Prostate gland (tissue), 2 donors: ENCODE measurements around the gene GLRA3. TPM values are rescaled to one million over a fixed set of nuclear protein-coding genes. Genes with fewer than 3 reads are reported as not detected.

Experiments
- DNase-seq: peaks from one replicate; pipeline ENCODE4 v3.0.0-alpha.2; 2019; ENCODE audit warnings: low spot score
- H3K27ac ChIP-seq, 2 donors: fragments of 200-600 bp; sonication (generic); 2 replicates each; pipeline ENCODE4 v1.5.1; 2017 to 2019
- H3K27me3 ChIP-seq: fragments of 200-600 bp; sonication (generic); replicated peaks from 2 replicates; pipeline ENCODE4 v1.5.1; 2019; ENCODE audit not compliant: insufficient read depth
- H3K36me3 ChIP-seq, 2 donors: fragments of 200-600 bp; sonication (generic); 1 replicate in 1 of 2; 2 replicates in 1 of 2; pipeline versions ENCODE4 v1.5.1 to v1.8.1; 2017 to 2019
- H3K4me1 ChIP-seq: fragments of 200-600 bp; sonication (generic); replicated peaks from 2 replicates; pipeline ENCODE4 v1.5.1; 2019
- H3K4me3 ChIP-seq, 2 donors: fragments of 200-600 bp; sonication (generic); 2 replicates each; pipeline ENCODE4 v1.5.1; 2017 to 2019
- H3K9me3 ChIP-seq: fragments of 200-600 bp; sonication (generic); 2 replicates; pipeline ENCODE4 v1.5.1; 2017
- POLR2A ChIP-seq: fragments of 450-650 bp; IDR thresholded peaks from one replicate; pipeline ENCODE4 v1.6.1; 2016; ENCODE audit warnings: antibody characterized with exemption, mild to moderate bottlenecking
- POLR2AphosphoS5 ChIP-seq: sonication (generic); formaldehyde crosslinking; IDR thresholded peaks from one replicate; pipeline ENCODE4 v1.6.1; 2017; ENCODE audit warnings: antibody characterized with exemption
- WGBS: methylation state at CpG from one replicate; pipeline ENCODE4 v1.1.5; 2018; 5-methylcytosine and 5-hydroxymethylcytosine counted together
- intact Hi-C: fragments of 100-400 bp; cut with DNase I; formaldehyde crosslinking; loops from one replicate; pipeline ENCODE4 v1.14.2; 2022
- total RNA-seq, 2 donors: library from RNA; depleted of rRNA; stranded (reverse); fragments of >200 nt; gene quantifications; one replicate each; pipeline ENCODE4 v1.1.0, GENCODE V29; 2016
- TF ChIP-seq, protein P1 (sequence below), 4 experiments: fragments of 200-600 bp in 2 of 4; fragments of 450-650 bp in 2 of 4; sonication (generic) in 2 of 4; IDR thresholded peaks; 1 replicate in 3 of 4; 2 replicates in 1 of 4; pipeline ENCODE4 v1.5.1; 2016 to 2019; ENCODE audit warnings: antibody characterized with exemption in 4 of 4, mild to moderate bottlenecking in 2 of 4, moderate library complexity in 2 of 4

Gene GLRA3
- total RNA-seq, 2 donors from 2014 or later: 0.17 TPM; not detected in 1

DNA sequence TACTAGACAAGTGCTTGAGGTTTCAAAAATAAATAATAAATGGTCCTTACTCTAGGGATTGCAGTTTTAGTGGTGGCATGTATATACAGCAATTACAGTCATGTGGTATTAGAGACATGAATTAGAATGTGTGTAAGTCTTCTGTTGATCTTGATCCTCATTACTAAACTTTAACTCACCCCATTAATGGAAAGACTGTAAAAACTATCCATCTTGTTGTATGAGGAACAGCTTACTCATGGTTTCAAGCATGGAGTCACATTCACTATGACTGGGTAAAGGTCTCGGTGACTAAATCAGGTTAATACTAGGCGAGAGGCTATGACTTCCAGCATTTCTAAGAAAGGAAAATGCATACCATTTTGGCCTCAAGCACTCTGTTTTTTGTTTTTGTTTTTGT, 199.8 kb downstream of the GLRA3 start:
- TF ChIP-seq, protein P1, sequence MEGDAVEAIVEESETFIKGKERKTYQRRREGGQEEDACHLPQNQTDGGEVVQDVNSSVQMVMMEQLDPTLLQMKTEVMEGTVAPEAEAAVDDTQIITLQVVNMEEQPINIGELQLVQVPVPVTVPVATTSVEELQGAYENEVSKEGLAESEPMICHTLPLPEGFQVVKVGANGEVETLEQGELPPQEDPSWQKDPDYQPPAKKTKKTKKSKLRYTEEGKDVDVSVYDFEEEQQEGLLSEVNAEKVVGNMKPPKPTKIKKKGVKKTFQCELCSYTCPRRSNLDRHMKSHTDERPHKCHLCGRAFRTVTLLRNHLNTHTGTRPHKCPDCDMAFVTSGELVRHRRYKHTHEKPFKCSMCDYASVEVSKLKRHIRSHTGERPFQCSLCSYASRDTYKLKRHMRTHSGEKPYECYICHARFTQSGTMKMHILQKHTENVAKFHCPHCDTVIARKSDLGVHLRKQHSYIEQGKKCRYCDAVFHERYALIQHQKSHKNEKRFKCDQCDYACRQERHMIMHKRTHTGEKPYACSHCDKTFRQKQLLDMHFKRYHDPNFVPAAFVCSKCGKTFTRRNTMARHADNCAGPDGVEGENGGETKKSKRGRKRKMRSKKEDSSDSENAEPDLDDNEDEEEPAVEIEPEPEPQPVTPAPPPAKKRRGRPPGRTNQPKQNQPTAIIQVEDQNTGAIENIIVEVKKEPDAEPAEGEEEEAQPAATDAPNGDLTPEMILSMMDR (IDR thresholded peaks at IDR 0.05): no peak
- TF ChIP-seq POLR2A (no peak), POLR2AphosphoS5 (no peak)
- no peak overlapping the region for H3K4me3 ChIP-seq
- H3K36me3 ChIP-seq: no peaks in the 10 kb centered on the region
- H3K27ac ChIP-seq: no peak overlapping the region
- H3K4me1 ChIP-seq: no peaks in the 10 kb centered on the region
- no peaks in the 10 kb centered on the region for H3K27me3 ChIP-seq
- no peak for DNase-seq
- WGBS: 89% methylated on average over 2 of the region's 2 CpGs
- no peaks in the 10 kb centered on the region for H3K9me3 ChIP-seq
- intact Hi-C loops: no loop called here

DNA sequence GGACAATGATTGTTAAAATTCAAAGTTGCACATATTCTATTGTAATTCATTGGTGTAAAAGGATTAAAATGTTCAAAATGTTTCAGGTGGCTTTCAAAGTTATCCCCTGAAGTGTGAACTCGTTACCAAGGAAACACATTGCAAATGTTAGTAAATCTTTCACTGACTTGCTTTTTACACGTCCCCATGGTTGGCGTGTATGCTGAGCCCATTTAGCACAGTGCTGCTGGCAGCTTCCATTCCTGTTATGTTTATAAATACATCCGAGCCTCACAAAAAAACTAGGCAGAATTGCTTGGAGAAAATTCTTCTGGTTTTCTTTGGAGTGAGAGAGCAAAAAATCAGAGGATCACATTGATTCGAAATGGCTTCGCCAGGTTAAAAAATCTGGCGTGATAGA, 200.9 kb downstream of the GLRA3 start:
- intact Hi-C loops: no loop called here

DNA sequence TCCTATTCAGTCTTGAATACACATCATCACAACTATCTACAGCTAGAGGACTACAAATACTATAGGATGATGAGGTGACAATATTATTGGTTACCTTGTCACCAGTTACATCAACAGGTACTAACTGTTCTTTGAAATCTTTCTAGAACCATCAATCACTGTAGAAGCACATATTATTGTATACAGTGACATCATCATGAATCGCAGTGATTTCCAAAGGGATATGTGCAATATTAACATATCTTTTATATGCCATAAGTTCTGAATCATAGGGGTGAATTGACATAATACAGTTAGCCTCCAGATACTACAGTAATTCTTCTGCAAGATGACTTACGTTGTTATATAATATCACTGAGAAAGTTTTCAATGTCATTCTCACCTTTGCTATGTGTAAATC, 201.6 kb downstream of the GLRA3 start:
- DNase-seq: no peak
- WGBS: 97% methylated on average over 2 of the region's 2 CpGs
- intact Hi-C loops: no loop called here
- no peak overlapping the region for H3K27ac ChIP-seq
- no peak overlapping the region for H3K4me3 ChIP-seq
- TF ChIP-seq, protein P1 (IDR thresholded peaks at IDR 0.05): no peak
- TF ChIP-seq POLR2A (no peak), POLR2AphosphoS5 (no peak)
- no peaks in the 10 kb centered on the region for H3K9me3 ChIP-seq
- no peaks in the 10 kb centered on the region for H3K27me3 ChIP-seq
- H3K36me3 ChIP-seq: no peaks in the 10 kb centered on the region
- no peaks in the 10 kb centered on the region for H3K4me1 ChIP-seq

More for the DNA sequence above, 200.9 kb downstream of the GLRA3 start:
- DNase-seq: no peak
- no peaks in the 10 kb centered on the region for H3K27me3 ChIP-seq
- WGBS: 63% methylated on average over 7 of the region's 7 CpGs
- TF ChIP-seq POLR2A: no peak
- TF ChIP-seq POLR2AphosphoS5: no peak
- TF ChIP-seq, protein P1 (IDR thresholded peaks at IDR 0.05): no peak
- H3K27ac ChIP-seq: no peak overlapping the region
- H3K36me3 ChIP-seq: no peaks in the 10 kb centered on the region
- no peaks in the 10 kb centered on the region for H3K4me1 ChIP-seq
- no peak overlapping the region for H3K4me3 ChIP-seq
- H3K9me3 ChIP-seq: no peaks in the 10 kb centered on the region

DNA sequence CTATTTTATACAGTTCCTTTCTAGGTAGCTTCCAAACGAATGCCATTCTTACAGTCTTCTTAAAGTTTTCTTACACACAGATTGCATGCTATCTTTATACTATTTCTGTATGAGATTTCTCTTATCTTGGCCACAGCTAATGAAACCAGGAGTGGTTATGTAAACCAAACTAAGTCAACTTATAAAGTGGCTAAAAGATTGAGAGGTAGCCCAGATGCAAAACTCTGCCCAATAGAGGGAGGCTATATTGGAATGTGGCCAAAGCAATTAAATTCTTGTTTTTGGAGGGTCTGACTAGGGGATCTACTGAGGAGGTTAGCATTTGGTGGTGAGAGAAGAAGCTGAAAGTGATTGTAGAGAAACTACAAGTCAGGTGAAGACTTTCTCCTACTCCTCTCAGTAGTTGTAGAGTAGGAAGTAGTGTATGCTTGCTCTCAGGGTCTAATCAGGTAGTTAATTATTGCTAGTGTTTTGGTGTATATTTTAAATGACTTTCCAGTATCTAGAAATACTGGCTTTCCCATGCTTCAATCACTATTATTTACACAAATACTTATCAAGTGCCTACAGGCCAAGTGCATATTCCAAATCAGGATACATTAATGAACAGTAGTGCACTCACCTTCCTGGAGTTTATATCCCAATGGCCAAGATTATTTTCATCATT, 202.6 kb downstream of the GLRA3 start:
- Histone ChIP-seq H3K36me3 (no peaks in the 10 kb centered on the region), H3K4me3 (no peak overlapping the region), H3K27ac (no peak overlapping the region), H3K9me3 (no peaks in the 10 kb centered on the region), H3K27me3 (no peaks in the 10 kb centered on the region), H3K4me1 (no peaks in the 10 kb centered on the region)
- WGBS: 38% methylated on average over 1 of the region's 1 CpG
- intact Hi-C loops: no loop called here
- TF ChIP-seq, protein P1 (IDR thresholded peaks at IDR 0.05): no peak
- no peak for TF ChIP-seq POLR2A
- no peak for DNase-seq

DNA sequence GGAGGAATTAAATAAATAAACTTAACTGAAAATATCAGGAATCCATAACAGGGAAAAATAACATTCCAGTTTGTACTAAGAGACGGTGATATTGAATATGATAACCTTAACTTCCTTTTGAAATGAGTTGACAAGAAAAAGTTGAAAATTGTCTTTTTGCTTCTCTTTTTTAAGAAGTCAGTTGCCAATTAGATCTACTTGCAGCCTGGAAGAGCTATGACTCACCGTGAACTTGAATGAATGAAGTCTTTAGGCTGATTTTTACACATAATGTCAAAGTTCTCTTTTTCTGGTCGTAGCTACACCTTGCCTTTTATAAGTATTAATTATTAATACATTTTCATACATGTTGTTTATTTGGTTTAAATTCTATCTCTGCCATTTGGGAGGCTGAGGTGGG, 212.4 kb downstream of the GLRA3 start:
- H3K36me3 ChIP-seq: no peaks in the 10 kb centered on the region
- no peak overlapping the region for H3K4me3 ChIP-seq
- no peaks in the 10 kb centered on the region for H3K9me3 ChIP-seq
- H3K27ac ChIP-seq: no peak overlapping the region
- 85% methylated on average over 3 of the region's 3 CpGs for WGBS
- no peak for DNase-seq
- no peak for TF ChIP-seq POLR2A
- intact Hi-C loops: no loop called here
- H3K4me1 ChIP-seq: no peaks in the 10 kb centered on the region
- no peaks in the 10 kb centered on the region for H3K27me3 ChIP-seq
